HEK293T (cell line): ENCODE results near the gene PRKAR1B.

ENCODE experiments used
- CTCF ChIA-PET: fragments of 350-600 bp; formaldehyde crosslinking; extraction: SDS; loops from one replicate; lab custom pipeline; 2021; ENCODE audit warnings: antibody characterized with exemption, inconsistent platforms; lab: Yijun Ruan, JAX
- POLR2A ChIA-PET: fragments of 350-600 bp; formaldehyde crosslinking; extraction: SDS; loops from one replicate; lab custom pipeline; 2020; ENCODE audit warnings: antibody characterized with exemption, inconsistent platforms; lab: Yijun Ruan, JAX
- DNase-seq: peaks from one replicate; pipeline ENCODE4 v3.0.0; 2012; ENCODE audit warnings: mixed read lengths; ENCODE audit errors: extremely low spot score
- ARNT ChIP-seq: fragments of 450-650 bp; IDR thresholded peaks from 2 replicates; pipeline ENCODE4 v1.6.1; 2017; ENCODE audit warnings: mild to moderate bottlenecking
- BHLHE40 ChIP-seq: fragments of 450-650 bp; IDR thresholded peaks from 2 replicates; pipeline ENCODE4 v1.6.1; 2016; ENCODE audit warnings: mild to moderate bottlenecking, moderate library complexity, borderline replicate concordance
- CTBP1 ChIP-seq: fragments of 450-650 bp; IDR thresholded peaks from 2 replicates; pipeline ENCODE4 v1.6.1; 2016; ENCODE audit warnings: borderline replicate concordance
- ELF4 ChIP-seq: fragments of 450-650 bp; IDR thresholded peaks from 2 replicates; pipeline ENCODE4 v1.6.1; 2017; ENCODE audit warnings: antibody characterized with exemption
- FOXA1 ChIP-seq: fragments of 450-650 bp; IDR thresholded peaks from 2 replicates; pipeline ENCODE4 v1.6.1; 2016; ENCODE audit warnings: mild to moderate bottlenecking
- FOXK2 ChIP-seq: fragments of 450-650 bp; IDR thresholded peaks from 2 replicates; pipeline ENCODE4 v1.6.1; 2016; ENCODE audit warnings: mild to moderate bottlenecking
- FOXM1 ChIP-seq: fragments of 450-650 bp; IDR thresholded peaks from 2 replicates; pipeline ENCODE4 v1.6.1; 2017; ENCODE audit warnings: mild to moderate bottlenecking, borderline replicate concordance
- HDGF ChIP-seq: fragments of 450-650 bp; IDR thresholded peaks from 2 replicates; pipeline ENCODE4 v1.6.1; 2017; ENCODE audit warnings: antibody characterized with exemption, borderline replicate concordance
- L3MBTL2 ChIP-seq: fragments of 450-650 bp; conservative IDR thresholded peaks from 2 replicates; pipeline ENCODE4 v1.6.1; 2016; ENCODE audit warnings: mild to moderate bottlenecking
- LEF1 ChIP-seq: fragments of 450-650 bp; IDR thresholded peaks from 2 replicates; pipeline ENCODE4 v1.6.1; 2017; ENCODE audit warnings: mild to moderate bottlenecking, borderline replicate concordance
- NFRKB ChIP-seq: fragments of 450-650 bp; IDR thresholded peaks from 2 replicates; pipeline ENCODE4 v1.6.1; 2016; ENCODE audit warnings: mild to moderate bottlenecking, moderate library complexity
- SP1 ChIP-seq: fragments of 450-650 bp; IDR thresholded peaks from 2 replicates; pipeline ENCODE4 v1.6.1; 2017
- SUZ12 ChIP-seq: fragments of 450-650 bp; IDR thresholded peaks from 2 replicates; pipeline ENCODE4 v1.6.1; 2016; ENCODE audit warnings: mild to moderate bottlenecking
- TARDBP ChIP-seq: fragments of 450-650 bp; IDR thresholded peaks from 2 replicates; pipeline ENCODE4 v1.6.1; 2016
- ZNF384 ChIP-seq: fragments of 450-650 bp; IDR thresholded peaks from 2 replicates; pipeline ENCODE4 v1.6.1; 2016
- TF ChIP-seq, protein P1 (sequence below): fragments of 450-650 bp; IDR thresholded peaks from 2 replicates; pipeline ENCODE4 v1.6.1; 2016

PRKAR1B gene

DNA sequence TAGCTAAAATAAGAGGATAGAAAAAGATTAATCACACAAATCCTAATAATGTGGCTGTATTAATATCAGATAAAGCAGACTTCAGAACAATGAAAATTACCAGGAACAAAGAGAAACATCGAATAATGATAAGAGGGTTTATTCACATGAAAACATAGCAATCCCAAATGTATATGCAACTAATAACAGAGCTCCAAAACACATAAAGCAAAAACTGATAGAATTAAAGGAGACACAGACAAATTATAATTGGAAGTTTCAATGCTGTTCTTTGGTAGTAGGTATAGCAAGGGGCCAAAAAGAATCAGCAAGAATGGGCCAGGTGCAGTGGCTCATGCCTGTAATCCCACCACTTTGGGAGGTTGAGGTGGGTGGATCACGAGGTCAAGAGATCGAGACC is 24.0 kb downstream of the PRKAR1B start:
- DNase-seq = no peak
- ChIA-PET CTCF (no interaction called here), POLR2A (interaction anchor here (0.6 kb wide), 1 partner anchor 373 kb away, joined by 3 read pairs; no protein-coding TSS in a partner anchor)
- TF ChIP-seq FOXK2 (no peak), SP1 (no peak), FOXA1 (no peak), NFRKB (no peak), TARDBP (no peak), LEF1 (no peak), HDGF (no peak), ARNT (no peak), FOXM1 (no peak), ELF4 (no peak), L3MBTL2 (no peak), SUZ12 (no peak), ZNF384 (no peak), CTBP1 (no peak), BHLHE40 (no peak)
- TF ChIP-seq, protein P1, sequence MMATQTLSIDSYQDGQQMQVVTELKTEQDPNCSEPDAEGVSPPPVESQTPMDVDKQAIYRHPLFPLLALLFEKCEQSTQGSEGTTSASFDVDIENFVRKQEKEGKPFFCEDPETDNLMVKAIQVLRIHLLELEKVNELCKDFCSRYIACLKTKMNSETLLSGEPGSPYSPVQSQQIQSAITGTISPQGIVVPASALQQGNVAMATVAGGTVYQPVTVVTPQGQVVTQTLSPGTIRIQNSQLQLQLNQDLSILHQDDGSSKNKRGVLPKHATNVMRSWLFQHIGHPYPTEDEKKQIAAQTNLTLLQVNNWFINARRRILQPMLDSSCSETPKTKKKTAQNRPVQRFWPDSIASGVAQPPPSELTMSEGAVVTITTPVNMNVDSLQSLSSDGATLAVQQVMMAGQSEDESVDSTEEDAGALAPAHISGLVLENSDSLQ = no peak

GRCh38 chr7:701086-701671 is 25.9 kb downstream of the PRKAR1B start:
- POLR2A ChIA-PET = no interaction called here
- DNase-seq = no peak
- CTCF ChIA-PET = no interaction called here
- no peak for TF ChIP-seq FOXK2
- TF ChIP-seq FOXM1 = no peak
- TF ChIP-seq FOXA1 = no peak
- TF ChIP-seq SP1 = no peak
- TF ChIP-seq BHLHE40 = no peak
- no peak for TF ChIP-seq NFRKB

DNA sequence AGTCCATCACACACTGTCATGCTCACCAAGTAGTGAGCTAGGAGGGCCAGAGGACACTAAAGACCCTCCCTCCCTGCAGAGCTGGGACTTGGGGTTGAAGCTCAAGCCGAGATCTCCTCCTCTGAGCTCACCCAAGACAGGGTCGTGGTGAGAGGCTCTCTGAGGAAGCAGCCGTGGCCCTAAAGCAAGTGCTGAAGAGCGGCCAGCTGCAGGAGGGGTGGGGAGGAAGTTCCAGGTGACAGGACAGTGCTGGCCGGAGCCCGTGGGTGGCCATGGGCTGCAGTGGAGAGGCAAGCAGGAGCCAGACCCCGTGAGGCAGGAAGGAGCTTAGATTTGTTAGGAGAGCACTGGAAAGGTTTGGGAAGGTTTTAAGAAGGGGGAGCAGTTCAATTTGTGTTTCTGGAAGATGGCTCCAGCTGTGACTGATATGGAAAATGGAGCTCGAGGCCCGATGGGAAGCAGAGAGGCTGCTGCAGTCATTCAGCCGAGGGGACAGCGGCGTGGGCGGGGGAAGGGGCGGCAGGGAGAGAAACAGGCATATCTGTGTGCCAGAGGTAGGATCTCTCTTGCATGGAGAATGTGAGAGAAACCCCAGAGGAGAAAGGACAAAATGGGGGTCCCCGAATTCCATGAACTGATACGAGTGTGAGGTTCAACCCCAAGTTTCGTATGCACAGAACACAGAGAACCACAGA is 27.5 kb downstream of the PRKAR1B start:
- DNase-seq = no peak
- POLR2A ChIA-PET = no interaction called here
- CTCF ChIA-PET = no interaction called here
- no peak for TF ChIP-seq FOXK2
- TF ChIP-seq FOXA1 = no peak
- TF ChIP-seq L3MBTL2 = no peak
- TF ChIP-seq ZNF384 = no peak
- TF ChIP-seq FOXM1 = no peak
- TF ChIP-seq TARDBP = no peak
- TF ChIP-seq SP1 = no peak
- no peak for TF ChIP-seq SUZ12
- TF ChIP-seq NFRKB = no peak
- TF ChIP-seq CTBP1 = no peak
- TF ChIP-seq, protein P1 = no peak
- no peak for TF ChIP-seq LEF1
- no peak for TF ChIP-seq HDGF
- no peak for TF ChIP-seq ELF4
- no peak for TF ChIP-seq ARNT
- TF ChIP-seq BHLHE40 = no peak

DNA sequence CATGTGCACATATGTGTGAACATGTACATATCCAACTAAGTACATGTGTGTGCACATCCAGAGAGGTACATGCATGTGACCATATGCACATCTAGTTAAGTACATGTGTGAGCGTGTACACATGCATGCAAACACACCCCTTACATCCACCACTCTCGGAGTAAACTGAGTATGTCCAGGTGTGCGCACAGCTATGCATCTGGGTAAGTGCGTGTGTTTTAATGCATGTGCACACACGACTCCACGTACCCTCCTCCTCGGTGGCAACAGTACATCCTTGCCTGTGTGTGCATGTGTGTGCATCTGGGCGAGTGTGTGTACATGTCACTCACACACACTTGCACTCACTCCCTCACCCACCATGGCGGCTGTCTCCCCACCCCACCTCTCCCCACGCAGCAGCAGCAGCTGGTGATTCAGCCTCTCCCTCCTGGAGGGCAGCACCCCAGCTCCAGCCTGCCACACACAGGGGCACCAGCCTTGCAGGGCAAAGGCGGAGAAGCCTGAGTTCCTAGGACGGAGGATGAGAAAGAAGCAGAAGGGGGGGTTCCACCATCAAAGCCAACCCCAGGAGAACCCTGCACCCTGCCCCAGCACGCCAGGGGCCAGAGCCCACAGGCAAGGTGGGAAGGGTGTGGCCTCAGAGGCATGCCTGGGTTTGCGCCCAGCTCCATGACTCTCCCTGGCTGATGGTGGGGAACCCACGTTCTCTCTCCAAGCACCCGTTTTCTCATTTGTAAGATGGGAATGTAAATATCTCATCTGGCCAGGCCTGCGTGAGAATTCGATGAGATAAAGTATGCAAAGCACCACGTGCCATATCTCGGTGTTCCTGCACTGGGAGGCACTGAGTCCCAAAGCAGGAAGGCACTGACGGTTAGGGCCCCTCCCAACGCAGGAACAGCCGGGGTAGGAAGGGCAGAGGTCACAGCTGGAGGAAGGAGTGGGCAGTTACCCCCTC is 28.3 kb downstream of the PRKAR1B start:
- ChIA-PET POLR2A (no interaction called here), CTCF (no interaction called here)
- DNase-seq = no peak
- no peak for TF ChIP-seq ELF4
- TF ChIP-seq ARNT = no peak
- no peak for TF ChIP-seq HDGF
- TF ChIP-seq FOXA1 = no peak
- no peak for TF ChIP-seq L3MBTL2
- no peak for TF ChIP-seq SUZ12
- TF ChIP-seq, protein P1 = no peak

- ChIA-PET POLR2A (no interaction called here), CTCF (no interaction called here)
- TF ChIP-seq SUZ12 (no peak), CTBP1 (no peak), LEF1 (no peak), NFRKB (no peak), SP1 (no peak), FOXK2 (no peak), HDGF (no peak), FOXA1 (no peak), BHLHE40 (no peak), TARDBP (no peak), ARNT (no peak), ELF4 (no peak), ZNF384 (no peak), FOXM1 (no peak), L3MBTL2 (no peak)
- TF ChIP-seq, protein P1 = no peak
Measured at GRCh38 chr7:696812-697551, 30.1 kb downstream of the PRKAR1B start.

More at GRCh38 chr7:696812-697551, 30.1 kb downstream of the PRKAR1B start:
- no peak for DNase-seq
